NCI-H2171 (cell line): ENCODE results near the gene MSN.

Source experiments
- DNase-seq: peaks from one replicate; lab custom pipeline; 2025; lab: John Stamatoyannopoulos, UW

MSN gene

DNA sequence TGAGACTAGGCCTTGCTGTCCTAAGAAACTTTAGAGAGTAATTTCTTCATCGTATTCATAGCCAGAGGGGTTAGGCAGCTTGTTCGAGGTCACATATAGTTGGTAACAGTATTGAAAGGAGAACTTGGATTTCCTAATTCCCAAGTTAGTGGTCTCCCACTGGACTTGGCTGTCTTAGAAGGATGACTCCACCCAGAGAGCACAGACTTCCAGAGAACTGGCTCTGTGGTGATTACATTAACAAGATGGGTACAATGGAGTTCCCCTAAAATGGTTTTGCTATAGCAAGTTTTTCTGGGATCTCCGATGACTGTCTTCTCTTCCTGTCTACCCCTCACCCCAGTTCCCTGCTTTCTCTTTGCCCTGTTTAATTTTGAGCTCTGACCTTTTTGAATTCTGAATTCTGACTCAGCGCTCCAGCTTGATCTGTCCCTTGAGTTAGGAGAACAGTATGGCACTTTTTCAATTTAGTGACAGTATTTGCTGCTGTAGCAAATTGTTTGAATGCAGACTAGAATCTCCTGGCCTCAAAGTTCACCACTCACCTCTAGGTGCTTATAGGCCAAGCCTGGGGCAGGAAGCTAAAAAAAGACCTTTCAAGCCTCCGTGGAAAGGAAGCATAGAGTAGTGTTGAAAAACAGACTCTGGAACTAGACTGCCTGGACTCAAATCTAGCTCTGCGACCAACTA, 6.9 kb downstream of the MSN start:
- DNase-seq: no peak

- no peak for DNase-seq
These were observed 10.6 kb downstream of the MSN start for GRCh38 chrX:65677954-65678469.

DNA sequence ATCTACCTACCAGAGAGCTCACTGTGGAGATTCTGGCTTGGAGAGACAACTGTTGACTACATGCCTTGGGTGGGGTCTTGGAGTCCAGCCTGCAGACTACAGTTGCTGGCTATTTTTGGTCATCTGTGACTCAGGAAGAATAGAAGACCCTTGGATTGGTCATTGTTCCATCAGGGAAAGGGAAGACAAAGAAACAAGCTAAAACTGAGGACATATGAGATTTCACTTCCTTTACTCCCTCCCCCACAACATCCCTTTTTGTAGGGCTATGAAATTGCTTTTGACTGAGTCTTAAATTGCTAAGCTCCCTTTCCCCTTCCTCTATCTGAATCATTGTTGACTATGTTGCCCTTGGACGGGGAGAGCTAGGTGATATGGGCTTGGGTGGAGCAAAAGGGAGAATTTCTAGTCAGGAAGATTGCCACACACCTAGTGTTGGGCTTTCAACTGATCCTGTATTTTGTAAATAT, 11.7 kb downstream of the MSN start:
- DNase-seq: no peak

GRCh38 chrX:65681810-65682209, 14.4 kb downstream of the MSN start:
- no peak for DNase-seq

GRCh38 chrX:65685112-65685511, 17.7 kb downstream of the MSN start:
- no peak for DNase-seq

DNA sequence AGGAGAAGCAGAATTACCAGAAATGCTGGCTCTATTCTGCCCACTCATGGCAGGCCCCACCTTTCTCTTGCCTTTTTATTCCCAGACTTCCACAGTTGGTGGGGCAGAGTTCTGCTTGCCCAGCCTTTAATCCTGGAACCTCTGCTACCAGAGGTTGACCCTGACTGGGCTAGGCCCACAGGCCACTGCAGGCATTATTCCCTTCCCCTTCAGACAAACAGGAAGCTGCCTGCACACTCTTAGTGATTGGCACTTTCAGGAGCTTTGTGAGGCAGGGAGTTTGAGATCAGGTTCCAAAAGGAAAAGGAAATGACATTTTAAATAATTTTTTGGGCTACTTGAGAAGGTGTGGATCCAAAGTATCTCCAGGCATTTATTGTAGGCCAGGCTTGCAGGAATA, 18.8 kb downstream of the MSN start:
- DNase-seq: no peak

GRCh38 chrX:65687367-65687766, 19.9 kb downstream of the MSN start:
- DNase-seq: no peak

- DNase-seq: no peak
These were observed 21.0 kb downstream of the MSN start for GRCh38 chrX:65688403-65688871.

GRCh38 chrX:65689377-65689776, 21.9 kb downstream of the MSN start:
- DNase-seq: no peak

DNA sequence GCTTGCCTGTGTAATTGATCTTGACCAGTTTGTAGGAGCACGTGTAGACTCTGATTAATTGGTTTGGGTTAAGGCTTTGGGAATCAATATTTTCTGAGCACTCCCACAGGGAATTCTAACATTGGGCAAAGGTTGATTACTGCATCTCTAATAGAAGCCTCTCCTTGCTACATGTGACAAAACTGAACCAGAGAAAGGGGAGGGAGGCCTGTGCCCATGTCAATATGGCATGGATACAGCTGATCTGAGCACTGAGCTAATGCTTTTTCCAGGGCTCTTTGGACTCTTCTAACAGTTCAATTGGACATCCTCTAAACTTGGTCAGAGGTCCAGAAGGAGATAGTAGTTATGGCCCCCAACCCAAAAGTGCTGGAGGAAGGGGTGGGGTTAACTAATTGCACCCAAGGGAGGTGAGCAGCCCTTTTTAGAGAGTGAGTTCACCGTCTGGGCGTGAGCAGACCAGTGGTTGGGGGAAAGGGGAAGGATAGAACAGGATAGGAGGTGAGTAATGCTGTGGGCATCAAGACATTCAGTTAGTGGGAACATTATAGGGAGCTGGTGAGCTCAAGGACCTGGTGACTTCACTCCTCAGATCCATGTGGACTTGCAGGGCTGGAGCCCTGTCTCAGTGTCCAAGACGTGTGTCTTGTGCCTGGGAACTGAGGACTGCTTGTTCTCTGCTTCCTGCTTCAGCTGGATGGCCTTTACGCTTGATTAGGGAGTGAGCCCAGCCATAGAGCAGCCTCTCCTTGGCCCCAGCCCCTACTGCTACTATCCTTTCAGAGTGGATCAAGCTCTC, 22.8 kb downstream of the MSN start:
- DNase-seq: no peak

GRCh38 chrX:65695849-65696449, 28.5 kb downstream of the MSN start:
- no peak for DNase-seq

DNA sequence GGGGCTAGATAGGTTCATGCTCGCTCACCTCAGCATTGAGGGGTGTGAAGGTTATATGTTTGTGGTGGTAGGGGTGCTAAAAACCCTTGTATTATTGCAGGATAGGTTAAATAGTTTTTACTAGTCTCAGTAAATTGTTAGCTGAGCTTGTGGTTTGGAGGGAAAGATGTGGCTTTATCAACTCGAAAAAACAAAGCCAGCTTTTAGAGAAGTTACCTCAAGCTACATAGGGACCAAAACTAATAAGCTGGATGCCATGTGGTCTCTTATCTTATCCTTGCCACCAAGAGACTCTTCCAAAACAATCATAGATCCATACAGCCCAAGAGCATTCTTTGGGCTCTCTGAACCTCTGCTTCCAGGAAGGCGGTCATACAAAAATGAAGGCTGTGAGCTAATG, 29.2 kb downstream of the MSN start:
- no peak for DNase-seq

DNA sequence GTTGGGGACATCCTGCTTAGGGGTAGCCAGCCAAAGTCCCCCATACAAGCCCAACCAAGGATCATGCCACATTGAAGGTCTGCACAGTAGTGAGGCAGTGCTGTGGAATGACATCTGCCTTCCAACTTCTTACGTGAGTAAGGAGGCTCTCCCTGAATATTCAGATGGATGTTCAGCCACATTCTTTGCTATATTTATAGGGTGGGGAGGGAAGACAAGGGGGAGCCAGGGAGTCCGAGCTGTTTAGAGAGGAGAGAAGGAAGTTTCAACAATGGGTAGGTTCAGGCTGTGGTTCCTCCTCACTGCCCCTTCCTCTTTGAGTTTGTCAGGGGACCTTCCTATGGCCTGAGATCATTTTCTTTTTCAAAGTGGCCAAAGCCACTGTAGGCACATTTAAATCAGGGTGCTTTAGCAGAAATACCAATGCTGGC, 29.8 kb downstream of the MSN start:
- no peak for DNase-seq

GRCh38 chrX:65697915-65698796, 30.7 kb downstream of the MSN start:
- no peak for DNase-seq

- DNase-seq: no peak
These were observed 35.5 kb downstream of the MSN start for GRCh38 chrX:65702956-65703355.

DNA sequence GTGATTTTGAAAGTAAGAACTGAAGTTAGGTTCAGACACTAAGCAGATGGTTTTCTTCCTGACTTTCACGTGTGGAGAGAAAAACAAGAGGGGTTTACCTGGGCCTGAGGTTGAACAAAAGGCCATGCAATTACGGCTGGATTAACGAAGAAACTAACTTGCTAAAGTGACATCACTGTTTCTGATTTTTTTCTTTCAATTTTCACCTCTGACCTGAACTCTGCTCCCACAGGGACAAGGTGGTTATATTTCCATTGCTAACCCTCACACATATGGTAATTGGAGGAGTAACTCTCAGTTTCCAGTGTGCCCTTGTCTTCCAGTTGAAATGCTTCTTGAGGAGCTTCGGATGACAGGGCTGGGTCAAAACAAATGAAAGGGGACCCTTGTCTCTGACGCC, 38.0 kb downstream of the MSN start:
- no peak for DNase-seq

DNA sequence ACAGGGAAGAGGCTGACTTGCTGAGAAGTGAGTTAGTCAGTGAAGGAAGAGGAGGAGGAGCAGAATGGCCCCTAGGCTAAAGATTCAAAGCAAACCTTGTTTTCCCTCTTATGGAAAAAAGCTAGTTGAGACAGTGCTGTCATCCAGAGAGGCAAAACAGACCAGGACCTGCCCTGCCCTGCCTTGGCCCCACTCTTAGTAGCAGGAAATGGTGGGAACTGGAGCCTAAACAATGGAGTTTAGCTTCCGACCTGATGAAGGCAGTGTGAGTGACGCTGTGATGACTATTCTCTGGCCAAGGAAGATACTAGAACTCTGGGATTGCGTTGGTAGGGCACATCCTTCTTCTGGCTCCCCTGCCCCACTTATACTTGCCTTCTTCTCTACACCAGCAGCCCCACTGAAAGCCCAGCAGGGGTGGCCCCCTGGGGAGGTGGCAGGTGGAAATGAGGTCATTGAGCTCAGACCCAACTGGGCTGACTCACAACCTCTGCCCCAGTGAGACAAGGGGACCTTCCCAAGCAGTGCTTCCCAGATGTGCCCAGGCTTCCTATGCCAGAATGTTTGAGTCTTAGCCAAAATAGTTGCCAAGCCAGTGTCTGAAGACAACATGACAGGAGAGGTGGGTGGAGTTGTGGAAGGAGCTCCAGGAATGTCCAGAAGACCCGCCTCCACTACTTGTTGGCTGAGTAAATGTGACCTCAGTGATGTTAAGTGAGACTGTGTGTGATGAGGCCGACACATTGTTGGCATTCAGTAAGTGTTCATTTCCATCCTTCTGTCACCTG, 38.8 kb downstream of the MSN start:
- no peak for DNase-seq

DNA sequence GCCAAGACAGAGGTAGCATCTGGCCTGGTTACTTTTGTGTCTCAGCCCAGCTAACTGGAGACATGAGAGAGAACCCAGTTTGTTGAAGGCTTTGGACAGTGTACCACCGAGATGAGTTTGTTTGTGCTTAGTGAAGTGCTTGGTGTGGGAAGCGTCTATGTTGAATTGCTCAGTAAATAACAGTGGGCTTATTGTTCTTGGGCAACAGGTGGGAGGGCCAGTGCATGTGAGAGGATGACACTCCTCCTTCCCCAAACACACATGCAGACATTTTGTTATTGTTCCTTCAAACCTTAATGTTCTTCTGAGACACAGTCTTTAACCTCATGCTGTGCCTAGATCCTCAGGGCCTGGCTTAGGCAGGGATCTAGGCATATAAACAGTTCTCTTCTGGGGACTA, 39.7 kb downstream of the MSN start:
- no peak for DNase-seq

DNA sequence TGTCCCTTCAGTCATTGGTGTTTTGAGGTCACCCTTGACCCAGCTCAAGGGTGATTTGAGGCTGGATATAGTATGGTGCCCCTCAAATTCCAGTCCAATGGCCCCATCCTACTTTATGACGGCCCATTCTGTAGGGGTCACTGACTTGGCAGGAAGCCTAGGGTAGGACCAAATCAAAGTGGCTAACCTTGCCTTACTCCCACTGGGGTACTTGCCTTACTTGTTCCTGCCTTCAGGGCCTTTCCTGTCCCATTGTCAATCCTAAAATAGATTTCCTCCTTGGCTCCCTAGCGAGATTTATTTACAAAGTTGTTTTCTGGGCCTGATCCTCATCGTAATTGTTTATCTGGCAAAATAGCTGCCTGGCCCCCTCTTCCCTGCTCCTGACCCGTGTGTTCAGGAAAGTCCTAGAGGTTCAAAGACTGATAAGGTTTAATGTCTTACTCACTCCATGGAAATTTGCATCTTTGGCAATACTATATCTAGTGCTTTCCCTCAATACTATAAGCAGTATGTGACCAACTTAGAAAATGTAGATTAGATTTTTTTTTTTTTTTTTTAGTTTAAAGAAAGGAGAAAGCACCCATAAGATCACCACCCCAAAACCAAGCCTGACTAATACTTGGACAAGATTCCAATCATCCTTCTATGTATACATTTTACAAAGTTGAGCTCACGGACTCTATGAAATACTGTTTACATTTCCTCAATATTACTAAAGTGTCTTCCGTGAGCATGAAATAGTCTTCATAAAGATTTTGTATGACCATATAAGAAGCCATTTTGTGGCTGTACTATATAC, 44.8 kb downstream of the MSN start:
- DNase-seq: no peak

DNA sequence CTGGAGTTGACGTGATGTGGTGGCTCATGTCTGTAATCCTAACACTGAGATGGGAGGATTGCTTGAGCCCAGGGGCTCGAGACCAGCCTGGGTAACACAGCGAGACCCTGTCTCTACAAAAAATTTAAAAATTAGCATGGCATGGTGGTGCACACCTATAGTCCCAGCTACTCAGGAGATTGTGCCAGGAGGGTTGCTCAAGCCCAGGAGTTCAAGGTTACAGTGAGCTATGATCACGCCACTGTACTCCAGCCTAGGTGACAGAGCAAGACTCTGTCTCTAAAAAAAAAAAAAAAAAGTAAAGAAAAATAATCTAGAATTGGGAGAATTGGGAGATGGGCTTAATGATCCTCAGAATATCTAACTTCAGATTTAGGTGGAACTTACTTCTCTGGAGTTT, 51.1 kb downstream of the MSN start:
- DNase-seq: no peak
